ENCODE data around the gene OR4X2. TPM values are rescaled to one million over a fixed set of nuclear protein-coding genes. Genes with fewer than 3 reads are reported as not detected.
"Not testable (repeated sequence)": the region's sequence is repeated elsewhere in the genome, so short reads cannot be mapped to it uniquely, and the experiment has no call there.

OR4X2 gene
- not detected for total RNA-seq

- DNase-seq (ENCODE audit: low spot score) = no peak
Observed at GRCh38 chr11:48244804-48245203, at the start of gene OR4X2. Gene OR4X2, plus strand, starts transcription at chr11:48245104. Its CDS starts 0 bp downstream, at chr11:48245104.

- no peak for DNase-seq (ENCODE audit: low spot score)
Observed at GRCh38 chr11:48207881-48208280, 37.0 kb upstream of the OR4X2 start.

- DNase-seq (ENCODE audit: low spot score) = no peak
Observed at GRCh38 chr11:48210052-48210451, 34.9 kb upstream of the OR4X2 start.

- DNase-seq (ENCODE audit: low spot score) = no peak
Observed at GRCh38 chr11:48216510-48216909, 28.4 kb upstream of the OR4X2 start, which contains the start of gene OR4B1. Gene OR4B1, plus strand, starts transcription at chr11:48216810. Its CDS starts 0 bp downstream, at chr11:48216810.

- DNase-seq (ENCODE audit: low spot score) = no peak
Observed at GRCh38 chr11:48228761-48229160, 16.1 kb upstream of the OR4X2 start.

GRCh38 chr11:48230057-48230456 lies 14.8 kb upstream of the OR4X2 start:
- DNase-seq (ENCODE audit: low spot score) = not testable (repeated sequence)

- DNase-seq (ENCODE audit: low spot score) = no peak
Observed at GRCh38 chr11:48237727-48238126, 7.2 kb upstream of the OR4X2 start.

- DNase-seq (ENCODE audit: low spot score) = no peak
Observed at GRCh38 chr11:48242501-48242900, 2.4 kb upstream of the OR4X2 start.

GRCh38 chr11:48248902-48249301 lies 4.0 kb downstream of the OR4X2 start:
- DNase-seq (ENCODE audit: low spot score) = no peak

GRCh38 chr11:48261600-48261999 lies 16.7 kb downstream of the OR4X2 start:
- no peak for DNase-seq (ENCODE audit: low spot score)

GRCh38 chr11:48263423-48263911 lies 18.6 kb downstream of the OR4X2 start, which contains the start of gene OR4X1:
Gene OR4X1, plus strand, starts transcription at chr11:48263861. Its CDS starts 0 bp downstream, at chr11:48263861.
- no peak for DNase-seq (ENCODE audit: low spot score)

- DNase-seq (ENCODE audit: low spot score) = no peak
Observed at GRCh38 chr11:48270621-48271020, 25.7 kb downstream of the OR4X2 start.

- DNase-seq (ENCODE audit: low spot score) = no peak
Observed at GRCh38 chr11:48272606-48273005, 27.7 kb downstream of the OR4X2 start.

Other genes with a start within 250 kb of the OR4X2 start
- gene OR4B1, start 28.3 kb upstream of the OR4X2 start, total RNA-seq = not detected
- gene OR4X1, start 18.8 kb downstream of the OR4X2 start, total RNA-seq = not detected
- not detected for gene OR4S1, start 61.1 kb downstream of the OR4X2 start, total RNA-seq
- gene OR4C3, start 79.8 kb downstream of the OR4X2 start, total RNA-seq = not detected
- gene OR4C5, start 121.4 kb downstream of the OR4X2 start, total RNA-seq = not detected
- not detected for gene OR4A47, start 243.7 kb downstream of the OR4X2 start, total RNA-seq